ENCODE data around the gene CYP3A4.

The CYP3A4 gene

GRCh38 chr7:99820408-99821027 is 36.5 kb upstream of the CYP3A4 start (continued):
- TF ChIP-seq, protein P1, sequence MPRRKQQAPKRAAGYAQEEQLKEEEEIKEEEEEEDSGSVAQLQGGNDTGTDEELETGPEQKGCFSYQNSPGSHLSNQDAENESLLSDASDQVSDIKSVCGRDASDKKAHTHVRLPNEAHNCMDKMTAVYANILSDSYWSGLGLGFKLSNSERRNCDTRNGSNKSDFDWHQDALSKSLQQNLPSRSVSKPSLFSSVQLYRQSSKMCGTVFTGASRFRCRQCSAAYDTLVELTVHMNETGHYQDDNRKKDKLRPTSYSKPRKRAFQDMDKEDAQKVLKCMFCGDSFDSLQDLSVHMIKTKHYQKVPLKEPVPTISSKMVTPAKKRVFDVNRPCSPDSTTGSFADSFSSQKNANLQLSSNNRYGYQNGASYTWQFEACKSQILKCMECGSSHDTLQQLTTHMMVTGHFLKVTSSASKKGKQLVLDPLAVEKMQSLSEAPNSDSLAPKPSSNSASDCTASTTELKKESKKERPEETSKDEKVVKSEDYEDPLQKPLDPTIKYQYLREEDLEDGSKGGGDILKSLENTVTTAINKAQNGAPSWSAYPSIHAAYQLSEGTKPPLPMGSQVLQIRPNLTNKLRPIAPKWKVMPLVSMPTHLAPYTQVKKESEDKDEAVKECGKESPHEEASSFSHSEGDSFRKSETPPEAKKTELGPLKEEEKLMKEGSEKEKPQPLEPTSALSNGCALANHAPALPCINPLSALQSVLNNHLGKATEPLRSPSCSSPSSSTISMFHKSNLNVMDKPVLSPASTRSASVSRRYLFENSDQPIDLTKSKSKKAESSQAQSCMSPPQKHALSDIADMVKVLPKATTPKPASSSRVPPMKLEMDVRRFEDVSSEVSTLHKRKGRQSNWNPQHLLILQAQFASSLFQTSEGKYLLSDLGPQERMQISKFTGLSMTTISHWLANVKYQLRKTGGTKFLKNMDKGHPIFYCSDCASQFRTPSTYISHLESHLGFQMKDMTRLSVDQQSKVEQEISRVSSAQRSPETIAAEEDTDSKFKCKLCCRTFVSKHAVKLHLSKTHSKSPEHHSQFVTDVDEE (CRISPR knock-in tag; IDR thresholded peaks at IDR 0.05): no peak
- TF ChIP-seq PATZ1 (CRISPR knock-in tag; IDR thresholded peaks at IDR 0.05; ENCODE audit: borderline replicate concordance) (no peak), CREB5 (CRISPR knock-in tag; IDR thresholded peaks at IDR 0.05; ENCODE audit: low read depth) (no peak), BACH2 (CRISPR knock-in tag; IDR thresholded peaks at IDR 0.05; ENCODE audit: borderline replicate concordance) (no peak)

DNA sequence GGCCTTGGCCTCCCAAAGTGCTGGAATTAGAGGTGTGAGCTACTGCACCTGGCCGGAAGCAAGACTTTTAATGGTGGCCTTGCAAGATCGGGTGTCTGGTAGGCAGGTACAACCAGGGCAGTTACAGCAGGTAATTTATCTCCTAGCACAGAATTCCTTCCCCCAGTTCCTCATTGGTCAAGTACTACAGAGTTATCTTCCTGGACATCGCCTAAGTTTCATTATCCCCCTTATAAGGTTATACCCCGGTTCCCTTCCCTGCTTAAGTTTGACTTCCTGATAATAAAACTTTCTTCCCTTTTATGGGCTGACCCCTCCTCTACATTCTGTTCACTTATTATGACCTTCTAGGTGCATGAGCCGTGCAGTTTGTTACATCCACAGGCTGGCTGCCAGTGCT is 24.8 kb upstream of the CYP3A4 start:
- ATAC-seq: no peak
- TF ChIP-seq BACH2 (CRISPR knock-in tag; IDR thresholded peaks at IDR 0.05; ENCODE audit: borderline replicate concordance) (no peak), ZNF8 (CRISPR knock-in tag; IDR thresholded peaks at IDR 0.05) (no peak), CSDC2 (CRISPR knock-in tag; IDR thresholded peaks at IDR 0.05) (no peak), OSR1 (CRISPR knock-in tag; IDR thresholded peaks at IDR 0.05) (no peak), PPARA (CRISPR knock-in tag; IDR thresholded peaks at IDR 0.05; ENCODE audit: borderline replicate concordance) (no peak), ISL1 (CRISPR knock-in tag; IDR thresholded peaks at IDR 0.05) (no peak), ZFP30 (CRISPR knock-in tag; IDR thresholded peaks at IDR 0.05) (no peak), RARB (CRISPR knock-in tag; IDR thresholded peaks at IDR 0.05) (no peak), GLIS3 (CRISPR knock-in tag; IDR thresholded peaks at IDR 0.05) (no peak), ZNF565 (CRISPR knock-in tag; conservative IDR thresholded peaks at IDR 0.05; ENCODE audit: low read depth) (no peak), ARNTL (CRISPR knock-in tag; IDR thresholded peaks at IDR 0.05; ENCODE audit: borderline replicate concordance, low read depth) (no peak), CREB5 (CRISPR knock-in tag; IDR thresholded peaks at IDR 0.05; ENCODE audit: low read depth) (no peak), PATZ1 (CRISPR knock-in tag; IDR thresholded peaks at IDR 0.05; ENCODE audit: borderline replicate concordance) (no peak), ZNF70 (CRISPR knock-in tag; IDR thresholded peaks at IDR 0.05) (no peak)

DNA sequence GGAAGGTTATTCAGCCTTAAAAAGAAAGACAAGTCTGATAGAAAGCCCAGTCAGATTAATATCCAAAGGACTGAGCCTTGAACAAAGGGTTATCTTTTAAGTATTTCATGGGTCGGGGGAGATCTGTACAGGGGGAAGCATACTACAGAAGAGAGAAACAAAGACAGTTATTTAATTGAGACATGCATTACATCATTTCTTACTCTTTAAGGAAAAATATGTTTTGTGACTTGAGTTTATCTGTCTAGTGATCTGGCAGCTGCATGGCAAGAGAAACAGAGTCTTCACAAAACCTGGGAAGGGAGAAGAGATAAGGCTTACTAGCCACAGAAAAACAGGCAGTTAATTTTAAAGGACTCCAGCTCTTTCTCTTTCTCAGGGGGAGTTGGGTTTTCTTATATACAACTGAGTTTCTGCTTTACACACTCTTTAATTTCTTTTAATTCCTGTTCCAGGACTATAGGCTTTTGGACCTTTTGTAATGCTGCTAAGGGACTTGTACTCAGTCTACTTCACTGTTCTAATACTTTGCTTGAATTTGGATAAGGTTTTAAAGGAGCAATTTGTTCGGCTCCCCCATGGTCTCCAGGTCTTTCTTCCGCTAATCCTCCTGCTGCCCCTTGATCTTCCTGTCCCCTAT is 23.0 kb upstream of the CYP3A4 start:
- TF ChIP-seq, protein P2, sequence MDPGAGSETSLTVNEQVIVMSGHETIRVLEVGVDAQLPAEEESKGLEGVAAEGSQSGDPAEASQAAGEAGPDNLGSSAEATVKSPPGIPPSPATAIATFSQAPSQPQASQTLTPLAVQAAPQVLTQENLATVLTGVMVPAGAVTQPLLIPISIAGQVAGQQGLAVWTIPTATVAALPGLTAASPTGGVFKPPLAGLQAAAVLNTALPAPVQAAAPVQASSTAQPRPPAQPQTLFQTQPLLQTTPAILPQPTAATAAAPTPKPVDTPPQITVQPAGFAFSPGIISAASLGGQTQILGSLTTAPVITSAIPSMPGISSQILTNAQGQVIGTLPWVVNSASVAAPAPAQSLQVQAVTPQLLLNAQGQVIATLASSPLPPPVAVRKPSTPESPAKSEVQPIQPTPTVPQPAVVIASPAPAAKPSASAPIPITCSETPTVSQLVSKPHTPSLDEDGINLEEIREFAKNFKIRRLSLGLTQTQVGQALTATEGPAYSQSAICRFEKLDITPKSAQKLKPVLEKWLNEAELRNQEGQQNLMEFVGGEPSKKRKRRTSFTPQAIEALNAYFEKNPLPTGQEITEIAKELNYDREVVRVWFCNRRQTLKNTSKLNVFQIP (CRISPR knock-in tag; IDR thresholded peaks at IDR 0.05; ENCODE audit: borderline replicate concordance, low read depth): no peak
- no peak for TF ChIP-seq CSRNP3 (CRISPR knock-in tag; IDR thresholded peaks at IDR 0.05)
- no peak for TF ChIP-seq ISL1 (CRISPR knock-in tag; IDR thresholded peaks at IDR 0.05)
- TF ChIP-seq CSDC2 (CRISPR knock-in tag; IDR thresholded peaks at IDR 0.05): no peak
- TF ChIP-seq ZNF8 (CRISPR knock-in tag; IDR thresholded peaks at IDR 0.05): no peak
- no peak for TF ChIP-seq ZFP30 (CRISPR knock-in tag; IDR thresholded peaks at IDR 0.05)
- TF ChIP-seq SNAI2 (CRISPR knock-in tag; IDR thresholded peaks at IDR 0.05): no peak
- ATAC-seq: no peak

All from SK-N-SH treated with all-trans-retinoic acid at 6 μM for 48 hours (cell line).